Neural progenitor cell (in vitro differentiated cells): Measurements from ENCODE around the gene DUSP2. TPM values are rescaled to one million over a fixed set of nuclear protein-coding genes. Genes with fewer than 3 reads are reported as not detected.

Experiments used
- DNase-seq: peaks from one replicate; pipeline ENCODE4 v3.0.0-alpha.2; 2016; ENCODE audit warnings: low spot score
- H2AFZ ChIP-seq: fragments of 200-600 bp; sonication (generic); replicated peaks from 2 replicates; pipeline ENCODE4 v1.6.1; 2016; ENCODE audit warnings: antibody characterized with exemption
- H3F3A ChIP-seq: fragments of 200-600 bp; sonication (generic); 2 replicates; pipeline ENCODE4 v1.6.1; 2016; ENCODE audit warnings: antibody characterized with exemption, low read depth
- H3K27ac ChIP-seq: fragments of 200-600 bp; sonication (generic); 2 replicates; pipeline ENCODE4 v1.5.1; 2016; ENCODE audit warnings: mild to moderate bottlenecking
- H3K27me3 ChIP-seq: fragments of 200-600 bp; sonication (generic); 2 replicates; pipeline ENCODE4 v1.6.1; 2016; ENCODE audit warnings: mild to moderate bottlenecking, moderate library complexity
- H3K36me3 ChIP-seq: fragments of 200-600 bp; sonication (generic); 2 replicates; pipeline ENCODE4 v1.5.1; 2016
- H3K4me1 ChIP-seq: fragments of 200-600 bp; sonication (generic); 2 replicates; pipeline ENCODE4 v1.6.1; 2016; ENCODE audit warnings: mixed run types
- H3K4me2 ChIP-seq: fragments of 200-600 bp; sonication (generic); 2 replicates; pipeline ENCODE4 v1.6.1; 2016
- H3K4me3 ChIP-seq: fragments of 200-600 bp; sonication (generic); 2 replicates; pipeline ENCODE4 v1.5.1; 2016
- H3K79me2 ChIP-seq: fragments of 200-600 bp; sonication (generic); 2 replicates; pipeline ENCODE4 v1.6.1; 2016; ENCODE audit warnings: low read depth
- H3K9ac ChIP-seq: fragments of 200-600 bp; sonication (generic); 2 replicates; pipeline ENCODE4 v1.6.1; 2016
- H3K9me3 ChIP-seq: fragments of 200-600 bp; sonication (generic); 2 replicates; pipeline ENCODE4 v1.5.1; 2016; ENCODE audit warnings: low read depth
- H4K20me1 ChIP-seq: fragments of 200-600 bp; sonication (generic); 2 replicates; pipeline ENCODE4 v1.6.1; 2016; ENCODE audit warnings: low read depth
- H3K27ac Mint-ChIP-seq: 3 replicates; pipeline ENCODE4 v1.8.0; 2021; ENCODE audit warnings: mixed read lengths
- H3K27me3 Mint-ChIP-seq: 2 replicates; pipeline ENCODE4 v1.8.0; 2022; ENCODE audit warnings: low read depth, mild to moderate bottlenecking, inconsistent platforms, moderate library complexity, mixed read lengths; ENCODE audit not compliant: insufficient read depth
- H3K36me3 Mint-ChIP-seq: 3 replicates; pipeline ENCODE4 v1.8.0; 2021; ENCODE audit warnings: mixed read lengths
- H3K4me1 Mint-ChIP-seq: 3 replicates; pipeline ENCODE4 v1.8.0; 2021; ENCODE audit warnings: mixed read lengths
- H3K4me3 Mint-ChIP-seq: 3 replicates; pipeline ENCODE4 v1.8.0; 2021; ENCODE audit warnings: mild to moderate bottlenecking, moderate library complexity, mixed read lengths
- H3K9me3 Mint-ChIP-seq: 3 replicates; pipeline ENCODE4 v1.8.0; 2020; ENCODE audit warnings: mixed read lengths
- EZH2 ChIP-seq: fragments of 200-600 bp; sonication (generic); IDR thresholded peaks from 2 replicates; pipeline ENCODE4 v1.6.1; 2017; ENCODE audit warnings: antibody characterized with exemption, mild to moderate bottlenecking, moderate library complexity
- EZH2phosphoT487 ChIP-seq: fragments of 200-600 bp; sonication (generic); IDR thresholded peaks from 2 replicates; pipeline ENCODE4 v1.6.1; 2017; ENCODE audit warnings: antibody characterized with exemption
- total RNA-seq: library from RNA; depleted of rRNA; stranded (reverse); fragments of >200 nt; gene quantifications from 2 replicates; pipeline ENCODE4 v1.2.3, GENCODE V29; 2015; ENCODE audit warnings: low replicate concordance
- TF ChIP-seq, protein P1 (sequence below): fragments of 200-600 bp; sonication (generic); IDR thresholded peaks from 2 replicates; pipeline ENCODE4 v1.5.1; 2017; ENCODE audit warnings: antibody characterized with exemption, mild to moderate bottlenecking

DUSP2 gene
- total RNA-seq, 1 donor from 2014 or later = not detected

DNA sequence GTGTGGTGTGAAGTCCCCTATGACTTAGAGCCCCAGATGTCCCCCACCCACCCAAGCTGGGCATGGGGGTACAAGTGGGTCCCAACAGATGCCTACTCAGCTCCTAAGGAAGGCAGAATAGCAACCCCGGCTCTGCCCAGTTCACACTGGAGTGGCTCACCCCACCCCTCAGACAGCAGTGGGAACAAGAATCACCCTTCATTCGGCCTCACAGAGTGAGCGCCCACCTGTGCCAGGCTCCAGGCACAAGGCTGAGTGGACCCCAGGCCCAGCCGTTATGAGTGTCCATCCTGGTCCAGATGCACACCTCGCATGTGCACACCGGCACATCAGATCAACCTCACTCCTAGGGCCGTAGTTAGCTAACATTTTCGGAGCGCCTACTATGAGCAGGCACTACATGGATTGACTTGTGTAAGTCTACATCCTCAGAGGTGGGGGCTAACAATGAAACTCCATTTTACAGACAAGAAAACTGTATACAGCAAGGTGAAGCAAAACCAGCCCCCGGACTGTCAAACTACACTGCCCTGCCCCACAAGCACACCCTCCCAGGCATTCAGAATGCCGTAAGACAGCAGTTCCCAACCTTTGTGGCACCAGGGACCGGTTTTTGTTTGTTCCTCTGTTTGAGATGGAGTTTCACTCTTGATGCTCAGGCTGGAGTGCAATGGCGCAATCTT is 4.2 kb downstream of the DUSP2 start:
- no peak overlapping the region for H3K4me3 ChIP-seq
- H3K4me1 ChIP-seq = peaks cover 6% of the 10 kb centered on the region
- DNase-seq = no peak
- H3K27me3 ChIP-seq = peaks cover 25% of the 10 kb centered on the region
- no peaks in the 10 kb centered on the region for H3K9me3 ChIP-seq
- no peaks in the 10 kb centered on the region for H3K36me3 Mint-ChIP-seq
- H3K4me3 Mint-ChIP-seq = no peak overlapping the region
- no peaks in the 10 kb centered on the region for H3K4me1 Mint-ChIP-seq
- H3K9me3 Mint-ChIP-seq = no peaks in the 10 kb centered on the region
- no peak overlapping the region for H3K9ac ChIP-seq
- H3K4me2 ChIP-seq = no peak overlapping the region
- H2AFZ ChIP-seq = no peak overlapping the region
- TF ChIP-seq EZH2phosphoT487 = no peak
- TF ChIP-seq, protein P1, sequence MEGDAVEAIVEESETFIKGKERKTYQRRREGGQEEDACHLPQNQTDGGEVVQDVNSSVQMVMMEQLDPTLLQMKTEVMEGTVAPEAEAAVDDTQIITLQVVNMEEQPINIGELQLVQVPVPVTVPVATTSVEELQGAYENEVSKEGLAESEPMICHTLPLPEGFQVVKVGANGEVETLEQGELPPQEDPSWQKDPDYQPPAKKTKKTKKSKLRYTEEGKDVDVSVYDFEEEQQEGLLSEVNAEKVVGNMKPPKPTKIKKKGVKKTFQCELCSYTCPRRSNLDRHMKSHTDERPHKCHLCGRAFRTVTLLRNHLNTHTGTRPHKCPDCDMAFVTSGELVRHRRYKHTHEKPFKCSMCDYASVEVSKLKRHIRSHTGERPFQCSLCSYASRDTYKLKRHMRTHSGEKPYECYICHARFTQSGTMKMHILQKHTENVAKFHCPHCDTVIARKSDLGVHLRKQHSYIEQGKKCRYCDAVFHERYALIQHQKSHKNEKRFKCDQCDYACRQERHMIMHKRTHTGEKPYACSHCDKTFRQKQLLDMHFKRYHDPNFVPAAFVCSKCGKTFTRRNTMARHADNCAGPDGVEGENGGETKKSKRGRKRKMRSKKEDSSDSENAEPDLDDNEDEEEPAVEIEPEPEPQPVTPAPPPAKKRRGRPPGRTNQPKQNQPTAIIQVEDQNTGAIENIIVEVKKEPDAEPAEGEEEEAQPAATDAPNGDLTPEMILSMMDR = no peak
- no peak overlapping the region for H3K27ac ChIP-seq
- no peak overlapping the region for H3K27ac Mint-ChIP-seq
- no peaks in the 10 kb centered on the region for H4K20me1 ChIP-seq
- H3F3A ChIP-seq = no peaks in the 10 kb centered on the region
- H3K79me2 ChIP-seq = no peaks in the 10 kb centered on the region
- no peaks in the 10 kb centered on the region for H3K36me3 ChIP-seq
- peaks cover 10% of the 10 kb centered on the region for H3K27me3 Mint-ChIP-seq

DNA sequence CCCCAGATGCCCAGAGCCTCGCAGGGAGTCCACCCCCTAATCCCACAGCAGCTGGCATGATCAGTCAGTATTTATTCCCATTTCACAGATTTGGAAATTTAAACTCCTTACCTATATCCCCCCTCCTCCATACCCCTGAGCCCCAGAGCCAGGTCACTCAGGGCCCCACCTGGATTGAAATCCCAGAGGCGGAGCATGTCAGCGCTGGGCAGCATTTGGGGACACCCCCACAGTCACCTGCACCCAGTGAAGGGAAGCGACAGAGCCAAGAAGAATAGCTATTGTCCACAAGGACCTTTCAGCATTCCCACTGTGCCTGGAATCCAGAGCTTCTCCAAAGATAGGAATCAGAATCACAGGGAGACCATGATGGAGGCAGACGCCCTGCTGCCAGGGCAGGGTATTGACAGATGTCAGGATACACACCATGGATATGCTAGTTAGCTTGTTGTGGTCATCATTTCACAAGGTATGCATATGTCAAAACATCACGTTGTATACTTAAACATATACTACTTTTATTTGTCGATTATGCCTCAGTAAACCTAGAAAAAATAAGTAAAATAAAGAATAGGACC is 6.0 kb downstream of the DUSP2 start:
- peaks cover 6% of the 10 kb centered on the region for H3K27me3 Mint-ChIP-seq
- no peaks in the 10 kb centered on the region for H3K4me1 Mint-ChIP-seq
- Histone ChIP-seq H3K27ac (no peak overlapping the region), H3K4me3 (no peak overlapping the region), H3F3A (no peaks in the 10 kb centered on the region), H3K9ac (no peak overlapping the region), H3K36me3 (no peaks in the 10 kb centered on the region), H3K27me3 (peaks cover 7% of the 10 kb centered on the region), H4K20me1 (no peaks in the 10 kb centered on the region), H3K4me1 (peaks cover under 1% of the 10 kb centered on the region), H3K9me3 (no peaks in the 10 kb centered on the region), H3K4me2 (no peak overlapping the region), H3K79me2 (no peaks in the 10 kb centered on the region), H2AFZ (no peak overlapping the region)
- no peaks in the 10 kb centered on the region for H3K36me3 Mint-ChIP-seq
- no peak for TF ChIP-seq EZH2
- TF ChIP-seq, protein P1 = no peak
- no peak for TF ChIP-seq EZH2phosphoT487
- no peak overlapping the region for H3K4me3 Mint-ChIP-seq
- no peaks in the 10 kb centered on the region for H3K9me3 Mint-ChIP-seq
- H3K27ac Mint-ChIP-seq = no peak overlapping the region
- no peak for DNase-seq

DNA sequence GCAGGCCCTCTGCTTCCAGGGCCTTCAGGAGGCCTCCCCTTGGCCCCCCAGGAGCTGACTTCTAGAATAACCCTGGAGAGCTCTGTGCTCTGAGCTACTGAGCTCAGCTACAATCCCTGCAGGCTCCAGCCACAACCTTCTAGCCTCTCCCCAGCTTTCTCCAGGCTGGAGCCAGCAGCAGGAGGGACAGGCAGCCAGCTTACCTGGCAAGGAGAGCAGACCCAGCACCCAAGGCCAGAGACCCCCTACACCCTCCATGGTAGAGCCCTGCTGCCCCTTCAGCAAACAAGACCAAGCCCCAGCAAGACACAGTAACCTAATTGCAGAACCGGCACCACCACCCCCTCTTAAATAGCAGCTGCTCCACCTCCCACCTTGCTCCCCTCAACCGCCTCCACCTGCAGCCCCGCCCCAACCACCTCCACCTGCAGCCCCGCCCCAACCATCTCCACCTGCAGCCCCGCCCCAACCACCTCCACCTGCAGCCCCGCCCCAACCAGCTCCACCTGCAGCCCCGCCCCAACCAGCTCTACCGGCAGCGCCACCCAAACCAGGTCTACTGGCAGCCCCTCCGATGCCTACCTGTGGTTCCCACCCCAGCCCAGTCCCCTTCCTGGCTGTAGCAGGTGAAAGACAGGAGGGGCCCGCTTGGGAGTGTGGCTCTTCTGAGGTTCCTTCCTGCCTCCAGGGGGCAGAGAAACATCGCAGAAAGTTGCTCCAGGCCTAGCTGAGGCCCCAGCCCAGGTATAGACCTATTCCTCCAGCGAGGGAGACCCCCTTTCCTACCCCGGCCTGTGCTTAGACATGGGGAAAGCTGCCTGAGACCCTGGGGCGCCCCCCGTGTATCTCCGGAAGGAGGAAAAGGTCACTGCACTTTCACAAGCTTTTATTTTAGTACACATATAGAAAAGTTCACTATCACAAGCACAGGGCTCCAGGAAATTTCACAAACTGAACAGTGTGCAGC is 6.8 kb downstream of the DUSP2 start, which contains the start of gene ASTL:
TSS of gene ASTL (minus strand) at position 324 of the 967 bp plus-strand sequence. CDS start at position 258, 66 bp downstream.
- TF ChIP-seq EZH2 (peak; percentile 24), EZH2phosphoT487 (no peak)
- TF ChIP-seq, protein P1 = peak; percentile 72
- Histone ChIP-seq H3K4me3 (no peak within 1 kb of the TSS), H3K9ac (no peak within 1 kb of the TSS), H2AFZ (no peak within 1 kb of the TSS), H3K27me3 (no peaks in the 10 kb centered on the region), H4K20me1 (no peaks in the 10 kb centered on the region), H3K36me3 (no peaks in the 10 kb centered on the region), H3K27ac (no peak within 1 kb of the TSS), H3K4me2 (no peak within 1 kb of the TSS), H3K9me3 (no peaks in the 10 kb centered on the region), H3F3A (no peaks in the 10 kb centered on the region), H3K79me2 (no peaks in the 10 kb centered on the region), H3K4me1 (no peaks in the 10 kb centered on the region)
- Mint-ChIP-seq H3K27me3 (peaks cover 5% of the 10 kb centered on the region), H3K27ac (no peak within 1 kb of the TSS), H3K9me3 (no peaks in the 10 kb centered on the region), H3K4me3 (no peak within 1 kb of the TSS), H3K4me1 (no peaks in the 10 kb centered on the region), H3K36me3 (no peaks in the 10 kb centered on the region)
- peak; percentile 79 for DNase-seq
